Fibroblast of pulmonary artery (primary cell): ENCODE results near the gene TRIM38.
A peak's percentile ranks its signal among the peaks of the same experiment; 100 is the strongest.

Experiments used
- DNase-seq: peaks from one replicate; pipeline ENCODE4 v3.0.0-alpha.2; 2010; ENCODE audit warnings: low read depth
- H3K4me3 ChIP-seq: replicated peaks from 2 replicates; pipeline ENCODE4 v1.5.1; 2011; ENCODE audit warnings: low read depth, mild to moderate bottlenecking, control low read depth, low read length, moderate library complexity
- TF ChIP-seq, protein P1 (sequence below): IDR thresholded peaks from 2 replicates; pipeline ENCODE4 v1.5.1; 2011; ENCODE audit warnings: mild to moderate bottlenecking, control low read depth, low read length, inconsistent platforms; ENCODE audit errors: missing control alignments

The TRIM38 gene

DNA sequence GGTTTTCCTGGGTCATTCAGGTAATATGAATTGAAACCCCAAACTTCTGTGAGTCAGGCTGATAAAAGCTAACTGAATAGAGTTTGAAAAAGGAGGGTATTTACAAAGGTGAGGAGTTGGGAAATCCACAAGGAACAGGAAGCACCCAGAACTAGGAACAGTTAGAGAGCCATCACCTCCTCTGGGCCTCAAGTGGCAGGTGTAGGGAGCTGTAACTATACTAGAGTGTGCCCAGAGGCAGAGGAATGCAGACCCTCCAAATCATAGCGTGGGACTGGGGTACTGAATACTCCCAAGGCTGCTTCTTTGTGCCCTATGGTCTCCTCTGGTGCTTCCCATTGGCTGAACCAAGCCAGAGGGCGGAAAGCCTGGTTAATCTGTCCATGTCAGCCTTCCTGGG lies 18.3 kb downstream of the TRIM38 start:
- no peak for DNase-seq
- H3K4me3 ChIP-seq, result no peak overlapping the region
- TF ChIP-seq, protein P1, sequence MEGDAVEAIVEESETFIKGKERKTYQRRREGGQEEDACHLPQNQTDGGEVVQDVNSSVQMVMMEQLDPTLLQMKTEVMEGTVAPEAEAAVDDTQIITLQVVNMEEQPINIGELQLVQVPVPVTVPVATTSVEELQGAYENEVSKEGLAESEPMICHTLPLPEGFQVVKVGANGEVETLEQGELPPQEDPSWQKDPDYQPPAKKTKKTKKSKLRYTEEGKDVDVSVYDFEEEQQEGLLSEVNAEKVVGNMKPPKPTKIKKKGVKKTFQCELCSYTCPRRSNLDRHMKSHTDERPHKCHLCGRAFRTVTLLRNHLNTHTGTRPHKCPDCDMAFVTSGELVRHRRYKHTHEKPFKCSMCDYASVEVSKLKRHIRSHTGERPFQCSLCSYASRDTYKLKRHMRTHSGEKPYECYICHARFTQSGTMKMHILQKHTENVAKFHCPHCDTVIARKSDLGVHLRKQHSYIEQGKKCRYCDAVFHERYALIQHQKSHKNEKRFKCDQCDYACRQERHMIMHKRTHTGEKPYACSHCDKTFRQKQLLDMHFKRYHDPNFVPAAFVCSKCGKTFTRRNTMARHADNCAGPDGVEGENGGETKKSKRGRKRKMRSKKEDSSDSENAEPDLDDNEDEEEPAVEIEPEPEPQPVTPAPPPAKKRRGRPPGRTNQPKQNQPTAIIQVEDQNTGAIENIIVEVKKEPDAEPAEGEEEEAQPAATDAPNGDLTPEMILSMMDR, result no peak

DNA sequence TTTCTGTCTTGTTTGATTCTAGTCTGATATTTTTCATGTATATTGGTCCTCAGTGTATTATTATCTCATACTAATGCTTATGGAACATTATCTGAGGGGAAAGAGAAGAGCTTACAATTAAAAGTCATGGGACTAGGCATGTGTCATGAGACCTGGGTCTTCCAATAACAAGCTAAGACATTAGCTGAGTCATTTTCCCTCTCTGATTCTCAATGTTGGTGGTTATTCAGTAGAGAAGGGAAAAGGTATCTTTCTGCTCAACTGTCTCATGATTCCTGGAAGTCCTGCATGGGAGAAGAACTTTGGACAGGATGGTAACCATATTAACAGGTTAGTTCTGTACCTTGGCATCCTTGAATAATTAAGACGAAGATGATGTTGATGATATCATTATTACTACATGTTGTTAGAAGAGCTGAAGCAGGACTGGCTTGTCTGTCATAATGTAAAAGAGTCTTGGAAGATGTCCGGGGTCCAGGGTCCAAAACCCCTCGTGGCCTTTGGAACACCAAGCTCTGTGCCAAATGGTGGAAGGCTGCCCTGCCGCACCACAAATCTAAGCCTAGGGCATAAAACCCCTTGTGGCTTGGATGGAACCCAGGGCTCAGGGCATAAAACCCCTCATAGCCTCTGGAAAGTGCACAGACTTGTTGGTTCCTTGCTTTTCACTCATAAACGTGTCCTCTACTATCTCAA lies 19.1 kb downstream of the TRIM38 start:
- TF ChIP-seq, protein P1, result no peak
- H3K4me3 ChIP-seq, result no peak overlapping the region
- no peak for DNase-seq

DNA sequence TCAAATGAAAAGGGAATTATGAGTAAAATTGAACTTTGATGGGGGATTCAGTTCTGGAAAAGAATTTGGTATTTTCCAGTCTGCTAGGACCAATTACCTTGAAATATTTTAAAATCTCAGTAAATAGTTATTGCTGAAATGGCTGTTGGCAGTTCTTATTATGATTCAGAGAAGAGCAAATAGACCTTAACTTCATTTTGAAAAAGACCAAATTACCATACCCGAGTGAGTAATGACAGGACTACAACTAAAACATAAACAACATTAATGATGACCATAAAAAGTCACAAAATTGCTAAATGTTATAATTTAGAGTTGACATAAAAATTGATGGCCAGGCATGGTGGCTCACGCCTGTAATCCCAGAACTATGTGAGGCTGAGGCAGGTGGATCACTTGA lies 21.7 kb downstream of the TRIM38 start:
- H3K4me3 ChIP-seq, result no peak overlapping the region
- no peak for DNase-seq
- TF ChIP-seq, protein P1, result no peak

DNA sequence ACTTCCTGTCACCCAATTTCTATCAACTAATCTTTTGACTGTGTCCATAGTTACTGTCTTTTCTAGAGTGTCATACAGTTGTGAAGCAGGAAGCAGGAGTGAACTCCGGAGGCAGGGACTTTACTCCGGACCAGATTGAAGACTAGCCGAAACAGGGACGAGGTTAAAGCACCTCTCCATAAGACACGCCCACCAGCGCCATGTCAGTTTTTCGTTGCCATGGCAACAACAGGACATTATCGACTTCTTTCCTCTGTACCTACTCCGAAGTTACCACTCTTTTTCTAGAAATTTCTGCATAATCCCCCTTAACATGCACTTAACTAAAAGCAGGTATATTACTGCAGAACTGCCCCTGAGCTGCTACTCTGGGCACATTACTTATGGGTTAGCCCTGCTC lies 25.2 kb downstream of the TRIM38 start:
- TF ChIP-seq, protein P1, result no peak
- no peak for DNase-seq
- no peak overlapping the region for H3K4me3 ChIP-seq

DNA sequence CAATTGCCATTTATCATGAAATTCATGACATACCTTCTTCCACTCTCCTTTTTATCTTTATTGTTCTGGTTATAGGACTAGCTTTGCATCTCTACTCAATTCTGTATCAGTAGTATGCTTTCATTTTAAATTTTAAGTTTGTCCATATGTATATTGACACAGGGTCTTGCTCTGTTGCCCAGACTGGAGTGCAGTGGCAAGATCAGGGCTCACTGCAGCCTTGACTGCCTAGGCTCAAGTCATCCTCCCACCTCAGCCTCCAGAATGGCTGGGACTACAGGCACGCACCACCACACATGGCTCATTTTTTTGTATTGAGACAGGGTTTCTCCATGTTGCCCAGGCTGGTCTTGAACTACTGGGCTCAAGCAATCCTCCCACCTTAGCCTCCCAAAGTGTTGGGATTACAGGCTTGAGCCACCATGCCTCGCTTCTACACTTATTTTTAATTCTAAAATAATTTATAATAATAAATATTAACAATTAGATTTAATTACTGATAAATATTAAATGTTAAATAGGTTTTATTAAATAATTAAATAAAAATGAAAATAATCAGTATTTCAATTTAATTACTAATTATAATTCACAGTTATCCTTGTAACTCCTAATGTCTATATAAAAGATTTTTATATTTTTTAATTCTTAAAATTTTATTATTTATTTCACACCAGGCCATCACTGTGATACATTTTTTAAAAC lies 27.7 kb downstream of the TRIM38 start:
- TF ChIP-seq, protein P1, result no peak
- no peak overlapping the region for H3K4me3 ChIP-seq
- DNase-seq, result no peak

DNA sequence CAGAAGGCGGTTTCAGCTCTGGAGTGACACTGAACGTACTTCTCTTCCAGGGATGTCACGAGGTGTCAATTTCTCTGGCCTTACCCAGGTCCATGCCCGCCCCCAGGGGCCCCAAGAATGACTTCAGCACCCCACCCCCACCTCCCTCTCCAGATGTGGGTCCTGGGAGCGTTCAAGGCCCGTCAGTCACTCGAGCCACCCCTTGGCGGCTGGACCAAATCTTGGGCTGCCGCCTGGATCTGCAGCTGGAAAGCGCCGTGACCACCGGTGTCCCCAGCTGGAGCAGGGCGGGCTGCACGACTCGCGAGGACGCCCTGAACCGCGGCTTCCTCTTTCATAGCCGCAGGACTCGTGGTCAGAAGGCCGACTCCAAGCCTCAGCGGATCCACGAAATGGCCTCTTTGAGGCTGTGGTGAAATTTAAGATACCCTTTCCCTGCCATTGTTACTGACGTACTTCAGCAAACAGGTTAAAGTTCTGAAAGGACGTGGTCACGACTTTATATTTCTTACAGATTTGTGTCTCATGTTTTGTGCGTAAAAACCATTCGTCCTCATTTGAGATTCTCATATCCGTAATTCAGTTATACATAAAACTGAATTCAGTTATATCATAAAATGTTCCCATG lies 29.3 kb downstream of the TRIM38 start:
- peak overlapping the region; percentile 61 for H3K4me3 ChIP-seq
- peak; percentile 59 for DNase-seq
- TF ChIP-seq, protein P1, result no peak
